Esophagus squamous epithelium (tissue), 5 donors: ENCODE data around the gene GLI2. TPM values are rescaled to one million over a fixed set of nuclear protein-coding genes. Genes with fewer than 3 reads are reported as not detected.

ENCODE experiments used
- DNase-seq: peaks from one replicate; lab custom pipeline; 2025; lab: John Stamatoyannopoulos, UW
- H3K27ac ChIP-seq, 4 donors: fragments of 200-600 bp; sonication (generic); one replicate each; pipeline ENCODE4 v1.5.1; 2016 to 2019; ENCODE audit warnings: mild to moderate bottlenecking in 1 of 4
- H3K27me3 ChIP-seq, 4 donors: fragments of 200-600 bp; sonication (generic); 1 replicate in 3 of 4; 2 replicates in 1 of 4; pipeline versions ENCODE4 v1.5.1 to v1.6.0; 2017 to 2021; ENCODE audit warnings: antibody characterized with exemption in 1 of 4
- H3K36me3 ChIP-seq, 3 donors: fragments of 200-600 bp; sonication (generic); one replicate each; pipeline ENCODE4 v1.5.1; 2016 to 2019
- H3K4me1 ChIP-seq, 3 donors: fragments of 200-600 bp; sonication (generic); one replicate each; pipeline ENCODE4 v1.5.1; 2017 to 2019
- H3K4me3 ChIP-seq, 4 donors: fragments of 200-600 bp; sonication (generic); 1 replicate in 3 of 4; 2 replicates in 1 of 4; pipeline ENCODE4 v1.5.1; 2016 to 2019; ENCODE audit warnings: mild to moderate bottlenecking in 2 of 4, moderate library complexity in 1 of 4
- H3K9me3 ChIP-seq, 3 donors: fragments of 200-600 bp; sonication (generic); one replicate each; pipeline ENCODE4 v1.5.1; 2016 to 2019
- POLR2A ChIP-seq, 4 donors: fragments of 450-650 bp; IDR thresholded peaks; one replicate each; pipeline ENCODE4 v1.6.1; 2017; ENCODE audit warnings: antibody characterized with exemption in 4 of 4, mild to moderate bottlenecking in 4 of 4, moderate library complexity in 3 of 4
- WGBS, 2 donors: methylation state at CpG; one replicate each; pipeline ENCODE4 v1.1.5; 2018; 5-methylcytosine and 5-hydroxymethylcytosine counted together
- intact Hi-C: fragments of 100-400 bp; cut with DNase I; formaldehyde crosslinking; loops from one replicate; pipeline ENCODE4 v1.15.0; 2022
- total RNA-seq, 4 donors: library from RNA; depleted of rRNA; stranded (reverse); fragments of >200 nt; gene quantifications; one replicate each; pipeline ENCODE4 v1.1.0, GENCODE V29; 2016
- TF ChIP-seq, protein P1 (sequence below), 6 experiments: fragments of 450-650 bp in 4 of 6; fragments of 200-600 bp in 2 of 6; sonication (generic) in 2 of 6; IDR thresholded peaks; one replicate each; pipeline ENCODE4 v1.5.1; 2016 to 2019; ENCODE audit warnings: antibody characterized with exemption in 6 of 6, mild to moderate bottlenecking in 4 of 6, moderate library complexity in 4 of 6
- donor health status: DM: yes; HTN: yes; CAD: no.

The GLI2 gene
- total RNA-seq, 4 donors from 2014 or later, result 1.1 to 2.7 (median 1.9) TPM

GRCh38 chr2:120702801-120703200, 32.9 kb upstream of the GLI2 start:
- no peaks in the 10 kb centered on the region for H3K9me3 ChIP-seq
- H3K27ac ChIP-seq, result no peak overlapping the region
- TF ChIP-seq POLR2A (IDR thresholded peaks at IDR 0.05), result no peak
- TF ChIP-seq, protein P1, sequence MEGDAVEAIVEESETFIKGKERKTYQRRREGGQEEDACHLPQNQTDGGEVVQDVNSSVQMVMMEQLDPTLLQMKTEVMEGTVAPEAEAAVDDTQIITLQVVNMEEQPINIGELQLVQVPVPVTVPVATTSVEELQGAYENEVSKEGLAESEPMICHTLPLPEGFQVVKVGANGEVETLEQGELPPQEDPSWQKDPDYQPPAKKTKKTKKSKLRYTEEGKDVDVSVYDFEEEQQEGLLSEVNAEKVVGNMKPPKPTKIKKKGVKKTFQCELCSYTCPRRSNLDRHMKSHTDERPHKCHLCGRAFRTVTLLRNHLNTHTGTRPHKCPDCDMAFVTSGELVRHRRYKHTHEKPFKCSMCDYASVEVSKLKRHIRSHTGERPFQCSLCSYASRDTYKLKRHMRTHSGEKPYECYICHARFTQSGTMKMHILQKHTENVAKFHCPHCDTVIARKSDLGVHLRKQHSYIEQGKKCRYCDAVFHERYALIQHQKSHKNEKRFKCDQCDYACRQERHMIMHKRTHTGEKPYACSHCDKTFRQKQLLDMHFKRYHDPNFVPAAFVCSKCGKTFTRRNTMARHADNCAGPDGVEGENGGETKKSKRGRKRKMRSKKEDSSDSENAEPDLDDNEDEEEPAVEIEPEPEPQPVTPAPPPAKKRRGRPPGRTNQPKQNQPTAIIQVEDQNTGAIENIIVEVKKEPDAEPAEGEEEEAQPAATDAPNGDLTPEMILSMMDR (IDR thresholded peaks at IDR 0.05), result no peak
- peaks cover 0 to 37% (median 0%) of the 10 kb centered on the region in 4 donors for H3K27me3 ChIP-seq
- no peak overlapping the region for H3K4me3 ChIP-seq
- DNase-seq, result no peak
- 81 to 83% methylated on average over 6 to 9 of the region's 13 CpGs for WGBS, 2 donors
- H3K36me3 ChIP-seq, result no peaks in the 10 kb centered on the region
- H3K4me1 ChIP-seq, result no peaks in the 10 kb centered on the region
- intact Hi-C loops, result no loop called here

DNA sequence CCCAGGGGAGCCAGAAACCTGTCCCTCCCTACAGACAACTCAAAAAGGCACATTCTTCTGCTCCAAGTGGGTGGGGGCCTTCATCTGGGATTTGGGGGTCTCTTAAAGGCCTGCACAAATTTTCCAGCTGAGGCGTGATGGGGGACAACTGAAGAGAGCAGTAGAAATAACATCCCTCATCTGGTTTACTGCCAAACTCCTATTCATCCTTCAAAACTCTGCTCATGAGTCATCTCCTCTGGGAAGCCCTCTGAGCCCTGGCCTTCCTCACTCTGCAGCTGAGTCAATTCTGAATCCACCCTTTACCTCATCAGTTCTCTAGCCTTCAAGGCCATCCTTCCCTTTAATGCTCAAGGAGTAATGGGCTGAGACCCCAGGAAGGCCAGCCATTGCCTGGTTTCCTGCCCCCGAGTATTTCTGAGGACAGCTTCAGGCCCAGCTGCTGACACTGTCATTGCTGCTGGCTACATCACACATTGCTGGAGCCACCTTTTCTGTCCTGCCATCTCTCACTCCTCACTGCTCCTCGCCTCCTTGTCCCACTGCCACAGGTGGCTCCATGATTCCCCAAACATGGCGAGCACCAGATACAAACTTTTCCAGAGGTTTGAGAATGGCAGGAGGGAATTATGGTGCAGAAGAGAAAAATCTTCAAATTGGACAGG, 32.2 kb upstream of the GLI2 start:
- Histone ChIP-seq H3K4me1 (no peaks in the 10 kb centered on the region), H3K27me3 (peaks cover 0 to 37% (median 0%) of the 10 kb centered on the region in 4 donors), H3K9me3 (no peaks in the 10 kb centered on the region), H3K4me3 (no peak overlapping the region), H3K36me3 (no peaks in the 10 kb centered on the region), H3K27ac (no peak overlapping the region)
- 67% methylated on average over 2 of the region's 4 CpGs for WGBS, 2 donors
- no peak for DNase-seq
- intact Hi-C loops, result no loop called here
- TF ChIP-seq, protein P1 (IDR thresholded peaks at IDR 0.05), result no peak
- TF ChIP-seq POLR2A (IDR thresholded peaks at IDR 0.05), result no peak

DNA sequence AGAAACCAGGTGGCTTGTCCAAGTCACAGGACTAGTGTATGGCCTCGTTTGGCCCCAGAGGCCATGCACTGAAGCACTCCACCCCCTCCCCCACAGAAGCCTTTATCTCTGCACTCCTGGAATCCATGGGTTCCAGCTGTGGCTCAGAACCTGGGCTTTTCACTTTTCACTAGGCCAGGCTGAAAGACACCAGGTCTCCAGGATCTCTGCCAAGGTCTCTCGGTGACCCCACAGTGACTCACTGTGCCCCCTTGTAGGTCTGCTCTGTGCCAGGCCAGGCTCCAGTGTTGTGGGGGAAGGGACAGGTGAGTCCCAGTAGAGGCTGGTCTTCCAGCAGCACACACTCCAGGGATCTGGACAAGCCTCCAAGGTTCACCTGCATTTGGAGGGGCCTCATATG, 31.0 kb upstream of the GLI2 start:
- Histone ChIP-seq H3K27ac (no peak overlapping the region), H3K36me3 (no peaks in the 10 kb centered on the region), H3K27me3 (peaks cover 0 to 39% (median 0%) of the 10 kb centered on the region in 4 donors), H3K4me3 (no peak overlapping the region), H3K4me1 (no peaks in the 10 kb centered on the region), H3K9me3 (no peaks in the 10 kb centered on the region)
- no peak for DNase-seq
- 50% methylated on average over 1 to 2 of the region's 2 CpGs for WGBS, 2 donors
- TF ChIP-seq POLR2A (IDR thresholded peaks at IDR 0.05), result no peak
- TF ChIP-seq, protein P1 (IDR thresholded peaks at IDR 0.05), result no peak
- intact Hi-C loops, result no loop called here

DNA sequence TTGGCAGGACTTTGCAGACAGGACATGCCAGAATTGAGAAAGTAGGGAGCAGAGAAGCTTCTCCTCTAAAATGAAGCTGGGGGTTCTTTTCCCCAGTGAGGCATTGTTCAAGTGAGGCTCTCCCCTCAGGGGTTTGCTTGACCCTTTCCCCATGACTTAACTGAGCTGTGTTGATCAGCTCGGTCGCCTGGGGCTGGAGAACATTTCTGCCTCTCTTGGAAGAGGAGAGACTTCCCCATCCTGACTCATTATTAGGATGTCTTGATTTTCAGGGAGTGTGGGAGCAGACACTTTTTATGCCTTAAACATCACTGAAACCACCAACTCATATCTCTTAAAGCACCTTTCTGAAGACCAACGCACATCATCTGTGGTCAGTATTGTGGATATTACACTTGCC, 27.9 kb upstream of the GLI2 start:
- intact Hi-C loops, result no loop called here
- Histone ChIP-seq H3K36me3 (no peaks in the 10 kb centered on the region), H3K4me3 (no peak overlapping the region), H3K4me1 (no peaks in the 10 kb centered on the region), H3K27ac (no peak overlapping the region), H3K27me3 (peaks cover 0 to 44% (median 0%) of the 10 kb centered on the region in 4 donors), H3K9me3 (no peaks in the 10 kb centered on the region)
- no peak for DNase-seq
- TF ChIP-seq, protein P1 (IDR thresholded peaks at IDR 0.05), result no peak
- no peak for TF ChIP-seq POLR2A (IDR thresholded peaks at IDR 0.05)
- 69 to 83% methylated on average over 3 of the region's 3 CpGs for WGBS, 2 donors

GRCh38 chr2:120708944-120709607, 26.6 kb upstream of the GLI2 start:
- no peaks in the 10 kb centered on the region for H3K4me1 ChIP-seq
- no peak overlapping the region for H3K4me3 ChIP-seq
- no peaks in the 10 kb centered on the region for H3K9me3 ChIP-seq
- peaks cover 0 to 54% (median 0%) of the 10 kb centered on the region in 4 donors for H3K27me3 ChIP-seq
- intact Hi-C loops, result no loop called here
- TF ChIP-seq POLR2A (IDR thresholded peaks at IDR 0.05), result no peak
- TF ChIP-seq, protein P1 (IDR thresholded peaks at IDR 0.05), result no peak
- no peak overlapping the region for H3K27ac ChIP-seq
- H3K36me3 ChIP-seq, result no peaks in the 10 kb centered on the region
- no peak for DNase-seq
- WGBS, 2 donors, result 73 to 78% methylated on average over 14 of the region's 14 CpGs
